Pulmonary artery endothelial cell (primary cell): ENCODE data around the gene MECR. TPM values are rescaled to one million over a fixed set of nuclear protein-coding genes. Genes with fewer than 3 reads are reported as not detected.

ENCODE experiments used
- DNase-seq: peaks from one replicate; pipeline ENCODE4 v3.0.0-alpha.2; 2011; ENCODE audit warnings: low read depth, low spot score
- total RNA-seq: library from RNA; depleted of rRNA; stranded (reverse); fragments of >200 nt; gene quantifications from 2 replicates; pipeline ENCODE4 v1.2.3, GENCODE V29; 2014

MECR gene
- total RNA-seq, 1 donor from 2014 or later = 28.1 TPM

- no peak for DNase-seq
Observed at GRCh38 chr1:29255134-29255666, 24.5 kb upstream of the MECR start.

- DNase-seq = no peak
Observed at GRCh38 chr1:29254346-29254745, 23.6 kb upstream of the MECR start.

GRCh38 chr1:29253180-29253579, 22.4 kb upstream of the MECR start:
- DNase-seq = no peak

GRCh38 chr1:29251164-29252124, 20.7 kb upstream of the MECR start:
- no peak for DNase-seq

- no peak for DNase-seq
Observed at GRCh38 chr1:29249951-29250581, 19.3 kb upstream of the MECR start.

GRCh38 chr1:29249170-29249691, 18.5 kb upstream of the MECR start:
- no peak for DNase-seq

GRCh38 chr1:29248409-29248808, 17.7 kb upstream of the MECR start:
- DNase-seq = no peak

- DNase-seq = no peak
Observed at GRCh38 chr1:29247571-29248273, 17.0 kb upstream of the MECR start.

- no peak for DNase-seq
Observed at GRCh38 chr1:29247044-29247443, 16.3 kb upstream of the MECR start.

GRCh38 chr1:29245876-29246275, 15.1 kb upstream of the MECR start:
- no peak for DNase-seq

- DNase-seq = no peak
Observed at GRCh38 chr1:29245261-29245660, 14.5 kb upstream of the MECR start.

GRCh38 chr1:29243871-29244200, 13.1 kb upstream of the MECR start:
- DNase-seq = no peak

- DNase-seq = no peak
Observed at GRCh38 chr1:29243023-29243870, 12.5 kb upstream of the MECR start.

GRCh38 chr1:29240986-29241385, 10.3 kb upstream of the MECR start:
- no peak for DNase-seq

GRCh38 chr1:29240400-29240837, 9.7 kb upstream of the MECR start:
- no peak for DNase-seq

- no peak for DNase-seq
Observed at GRCh38 chr1:29239142-29239541, 8.4 kb upstream of the MECR start.

GRCh38 chr1:29238620-29239002, 7.9 kb upstream of the MECR start:
- no peak for DNase-seq

- no peak for DNase-seq
Observed at GRCh38 chr1:29237852-29238619, 7.3 kb upstream of the MECR start.

- DNase-seq = no peak
Observed at GRCh38 chr1:29237129-29237821, 6.5 kb upstream of the MECR start.
